COLO668 (cell line): ENCODE results near the gene IGFALS.

Experiments used
- DNase-seq: peaks from one replicate; lab custom pipeline; 2025; ENCODE audit not compliant: unreplicated experiment; lab: John Stamatoyannopoulos, UW

Gene IGFALS

GRCh38 chr16:1777375-1778199 is 15.9 kb downstream of the IGFALS start:
- DNase-seq: no peak

DNA sequence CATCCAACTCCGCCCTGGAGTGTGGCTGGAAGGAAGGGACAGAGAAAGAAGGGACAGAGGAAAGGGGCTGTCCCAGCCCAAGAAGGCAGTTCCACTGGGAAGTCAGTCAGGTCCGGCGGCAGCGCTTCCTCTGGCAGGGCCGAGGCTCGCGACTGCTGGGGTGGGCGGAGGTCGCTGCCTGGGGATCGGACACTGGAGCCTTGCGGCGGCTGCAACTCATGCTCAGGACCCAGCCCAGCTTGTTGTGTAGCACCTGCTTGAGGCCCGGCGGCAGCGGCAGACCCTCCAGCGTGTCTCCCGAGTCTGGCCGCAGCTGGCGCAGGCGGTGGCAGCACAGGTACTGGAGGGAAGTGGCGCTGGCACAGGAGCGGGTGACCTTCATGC is 16.5 kb downstream of the IGFALS start:
- no peak for DNase-seq

DNA sequence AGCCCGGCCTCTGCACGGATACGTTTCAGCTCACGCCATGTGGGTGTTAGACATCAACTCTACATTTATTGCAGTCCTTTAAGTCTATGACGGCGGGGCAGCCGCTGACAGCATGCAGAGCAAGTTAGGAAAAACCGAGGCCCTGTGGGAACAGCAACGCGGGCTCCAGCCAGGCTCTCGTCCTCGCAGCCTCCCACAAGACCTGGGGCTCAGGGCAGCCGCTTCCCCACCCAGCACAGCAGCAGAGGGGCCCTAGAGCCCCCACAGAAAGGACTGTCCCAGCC is 16.9 kb downstream of the IGFALS start:
- DNase-seq: no peak

- no peak for DNase-seq
Observed at GRCh38 chr16:1775846-1776671, 17.4 kb downstream of the IGFALS start.

- DNase-seq: no peak
Observed at GRCh38 chr16:1775006-1775845, 18.3 kb downstream of the IGFALS start.

GRCh38 chr16:1774448-1774780 is 19.1 kb downstream of the IGFALS start:
- no peak for DNase-seq

DNA sequence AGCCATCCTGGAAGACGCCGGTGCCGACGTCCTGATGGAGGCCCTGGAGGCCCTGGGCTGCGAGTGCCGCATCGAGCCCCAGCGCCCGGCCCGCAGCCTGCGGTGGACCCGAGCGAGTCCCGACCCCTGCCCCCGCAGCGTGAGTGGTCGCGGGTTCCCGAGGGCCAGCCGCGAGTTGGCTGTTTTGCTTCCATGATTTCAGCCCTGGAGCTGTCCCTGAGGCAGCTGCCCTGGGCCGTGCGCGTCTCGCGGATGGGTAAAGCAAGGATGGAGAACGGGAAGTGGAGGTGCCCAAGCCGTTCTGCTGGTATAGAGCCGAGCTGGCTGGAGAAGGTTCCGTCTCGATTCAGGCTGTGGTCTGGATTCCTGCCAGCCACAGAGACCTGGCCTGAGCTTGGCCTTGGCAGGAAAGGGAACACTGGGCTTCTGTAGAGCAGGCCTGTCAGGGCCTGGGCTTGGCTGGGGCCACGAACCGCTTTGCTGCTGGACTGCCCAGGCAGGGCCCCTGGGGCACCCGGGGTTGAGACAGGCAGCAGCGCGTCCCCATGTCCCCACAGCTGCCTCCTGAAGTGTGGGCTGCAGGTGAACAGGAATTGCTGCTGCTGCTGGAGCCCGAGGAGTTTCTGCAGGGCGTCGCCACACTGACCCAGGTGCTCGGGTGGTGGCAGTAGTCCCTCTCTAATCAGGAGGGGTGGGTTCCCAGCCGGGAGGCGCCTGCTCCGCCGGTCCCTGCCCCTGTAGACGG is 19.6 kb downstream of the IGFALS start:
- DNase-seq: peak; percentile 45

DNA sequence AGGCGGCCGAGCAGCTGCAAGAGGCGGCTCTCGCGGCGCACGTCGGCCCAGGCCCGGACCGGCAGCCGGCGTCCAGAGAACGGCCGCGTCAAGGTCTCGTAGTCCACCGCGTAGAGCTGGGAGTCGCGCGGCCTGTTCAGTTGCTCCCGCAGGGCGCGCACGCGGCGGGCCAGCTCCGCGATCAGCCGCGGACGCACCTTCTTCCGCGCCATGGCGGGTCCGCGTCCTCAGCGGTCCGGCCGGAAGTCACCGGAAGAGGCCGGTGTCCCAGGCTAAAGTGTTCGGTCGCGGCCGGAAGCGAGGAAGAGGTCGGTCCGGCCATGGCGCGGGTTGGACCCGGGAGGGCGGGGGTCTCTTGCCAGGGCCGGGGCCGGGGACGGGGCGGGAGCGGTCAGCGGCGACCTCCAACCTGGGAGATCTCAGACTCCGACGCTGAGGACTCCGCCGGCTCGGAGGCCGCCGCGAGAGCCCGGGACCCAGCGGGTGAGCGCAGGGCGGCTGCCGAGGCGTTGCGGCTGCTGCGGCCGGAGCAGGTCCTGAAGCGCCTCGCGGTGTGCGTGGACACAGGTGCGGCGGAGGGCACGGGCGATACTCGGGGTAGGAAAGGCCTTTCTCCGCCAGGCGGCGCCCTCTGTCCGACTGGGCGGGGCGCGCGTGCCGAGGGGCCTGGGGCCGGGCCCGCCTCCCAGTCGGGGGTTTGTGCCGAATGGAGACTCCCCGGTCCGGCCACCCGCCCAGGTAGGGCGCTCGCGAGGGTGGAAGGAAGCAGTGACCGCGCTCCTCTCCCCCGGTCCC is 20.4 kb downstream of the IGFALS start, which contains the start of gene MRPS34:
Gene MRPS34, minus strand, starts transcription at position 227 of the 795 bp plus-strand sequence. Its CDS starts 15 bp downstream, at position 212.
- DNase-seq: peak; percentile 93

GRCh38 chr16:1772362-1772907 is 21.1 kb downstream of the IGFALS start, which contains the start of gene EME2:
EME2 (plus strand) TSS chr16:1772810; CDS start chr16:1773228, 418 bp downstream.
- peak; percentile 69 for DNase-seq

DNA sequence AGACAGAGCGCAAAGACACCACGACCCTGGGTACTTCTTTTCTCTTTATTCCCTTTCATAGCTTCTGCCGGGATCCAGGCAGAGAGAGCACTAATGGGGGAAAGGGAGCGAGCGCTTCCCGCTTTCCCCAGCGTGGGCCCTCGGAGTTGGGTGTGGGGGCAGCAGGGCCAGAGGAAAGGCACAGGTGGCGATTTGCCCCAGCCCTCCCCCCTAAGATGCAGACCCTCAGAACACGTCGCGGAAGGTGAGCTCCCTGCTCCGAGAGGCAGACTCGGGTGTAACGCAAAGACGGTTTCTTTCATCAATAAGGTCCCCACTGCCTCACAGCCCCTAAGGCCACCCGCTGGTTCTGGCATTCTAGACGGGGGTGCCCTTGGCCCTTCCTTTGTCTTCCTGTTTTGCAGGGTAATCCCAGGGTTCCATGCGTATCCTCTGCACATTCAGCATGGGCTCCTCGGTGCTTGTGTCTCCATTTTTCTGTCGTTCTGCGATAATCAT is 21.6 kb downstream of the IGFALS start:
- no peak for DNase-seq

GRCh38 chr16:1771188-1771863 is 22.2 kb downstream of the IGFALS start, which contains the start of gene NME3:
NME3 (minus strand) TSS chr16:1771543; CDS start chr16:1771534, 9 bp downstream.
- DNase-seq: peak; percentile 75

GRCh38 chr16:1770328-1771187 is 22.9 kb downstream of the IGFALS start:
- DNase-seq: peak; percentile 93

DNA sequence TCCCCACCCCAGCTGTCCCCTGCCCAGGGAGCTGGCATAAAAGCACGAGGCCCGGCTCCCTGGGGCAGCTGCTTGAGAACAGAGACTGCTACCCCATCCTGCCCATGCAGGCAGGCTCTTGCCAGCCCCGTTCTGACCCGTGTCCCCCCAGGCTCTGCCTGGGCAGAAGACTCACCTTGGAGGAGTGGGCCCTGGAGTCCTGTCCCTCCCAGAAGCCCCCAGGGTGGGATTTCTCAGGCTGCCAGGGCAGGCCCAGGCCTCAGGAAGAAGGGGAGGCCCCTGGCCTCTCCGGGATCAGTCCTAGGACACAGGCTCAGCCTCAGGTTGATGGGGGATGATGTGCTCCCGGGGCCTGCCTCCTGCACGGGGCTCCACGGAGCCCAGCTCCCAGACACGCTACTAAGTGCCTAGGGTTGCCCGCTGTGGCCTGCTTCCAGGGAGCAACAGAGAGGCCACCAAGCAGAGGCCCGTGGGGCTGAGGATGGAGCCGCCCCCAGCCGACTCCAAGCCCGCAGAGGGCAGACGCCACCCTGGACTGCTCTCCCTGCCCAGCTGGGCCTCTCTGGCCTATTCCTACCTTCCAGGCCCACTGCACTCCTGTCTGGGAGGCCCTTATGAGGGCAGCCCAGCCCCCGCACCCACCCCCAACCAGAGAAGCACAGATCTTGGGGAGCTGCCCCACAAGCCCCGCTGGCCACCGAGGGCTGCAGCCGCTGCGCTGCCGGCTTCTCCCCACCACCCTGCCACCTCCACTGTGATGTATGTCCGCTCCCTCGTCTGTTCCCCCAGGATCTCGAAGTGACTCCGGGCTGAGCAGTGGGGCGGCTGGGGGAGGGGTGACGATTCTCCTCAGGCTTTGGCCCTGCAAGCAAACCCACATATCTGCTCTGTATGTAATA is 23.9 kb downstream of the IGFALS start:
- no peak for DNase-seq

DNA sequence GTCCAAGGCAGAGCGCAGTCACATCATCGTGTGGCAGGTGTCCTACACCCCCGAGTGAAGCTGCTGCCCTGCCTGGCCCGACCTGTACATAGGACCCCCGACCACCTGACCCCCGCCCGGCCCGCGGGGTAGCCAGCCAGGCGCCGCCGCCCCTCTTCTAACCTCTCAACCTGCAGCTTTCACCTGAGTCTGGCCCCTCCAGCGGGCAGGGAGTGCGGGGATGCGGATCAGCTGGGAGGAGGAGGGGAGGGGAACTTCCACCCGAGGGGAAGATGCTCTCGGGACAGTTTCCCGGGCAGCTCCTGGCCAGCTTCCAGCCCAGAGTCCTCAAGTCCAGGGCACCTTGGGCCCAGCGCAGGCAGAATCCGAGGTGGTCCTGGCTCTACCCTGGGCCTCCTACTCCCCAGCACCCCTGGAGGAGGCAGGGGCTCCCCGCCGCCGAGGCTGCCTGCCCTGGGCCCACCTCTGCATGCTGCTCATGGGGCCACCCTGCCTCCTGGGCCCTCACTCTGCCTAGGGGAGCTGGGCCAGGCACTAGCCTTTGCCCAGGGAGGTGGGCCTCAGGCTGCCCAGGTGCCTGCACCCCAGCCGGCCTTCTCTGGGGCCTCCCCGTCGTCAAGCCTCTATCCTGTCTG is 24.6 kb downstream of the IGFALS start:
- no peak for DNase-seq

GRCh38 chr16:1768061-1768766 is 25.3 kb downstream of the IGFALS start:
- no peak for DNase-seq
